HepG2 (cell line): ENCODE data around the gene STXBP2. TPM values are rescaled to one million over a fixed set of nuclear protein-coding genes. Genes with fewer than 3 reads are reported as not detected.
A peak's percentile ranks its signal among the peaks of the same experiment; 100 is the strongest.

ENCODE experiments used
- ATAC-seq: fragments of 200-7000 bp; cut with Tn5 transposase; 3 replicates; pipeline ENCODE4 v1.9.1; 2020; ENCODE audit warnings: mild to moderate bottlenecking, moderate library complexity
- BruUV-seq: library from RNA; stranded (reverse); fragments of 400-500 nt; replicated peaks from 2 replicates; lab custom pipeline; 2021; lab: Mats Ljungman, UMichigan
- CTCF ChIA-PET: fragments of 300-600 bp; formaldehyde crosslinking; extraction: SDS; loops from one replicate; lab custom pipeline; 2021; ENCODE audit warnings: low total read pairs, inconsistent platforms, low intra/inter-chr PET ratio; lab: Yijun Ruan, JAX
- POLR2A ChIA-PET: fragments of 350-600 bp; sonication (Branson Sonifier 250); formaldehyde crosslinking; loops from one replicate; lab custom pipeline; 2020; ENCODE audit warnings: antibody characterized with exemption, inconsistent platforms; lab: Yijun Ruan, JAX
- DNase-seq: peaks from one replicate; pipeline ENCODE4 v3.0.0-alpha.2; 2015; ENCODE audit warnings: low spot score
- FAIRE-seq: peaks from 3 replicates; lab custom pipeline; 2011; peaks lifted over from hg19 to GRCh38; lab: Jason Lieb, UNC
- H2AFZ ChIP-seq: one replicate; pipeline ENCODE4 v1.6.1; 2011; ENCODE audit warnings: low read length, inconsistent platforms
- H3K27ac ChIP-seq: fragments of 300-600 bp; 3 replicates; pipeline ENCODE4 v1.8.0; 2011; ENCODE audit warnings: mixed run types, mild to moderate bottlenecking, mixed read lengths, low read length, inconsistent platforms; ENCODE audit not compliant: insufficient read depth; ENCODE audit errors: extremely low read length
- H3K27me3 ChIP-seq, 2 experiments: fragments of 200-600 bp in 1 of 2; 2 replicates in 1 of 2; 3 replicates in 1 of 2; pipeline versions ENCODE4 v1.6.0 to v1.8.0; 2011; ENCODE audit warnings: low read length in 2 of 2, mild to moderate bottlenecking in 2 of 2, moderate library complexity in 2 of 2, inconsistent platforms in 1 of 2; ENCODE audit not compliant: insufficient read depth in 2 of 2, control insufficient read depth in 1 of 2
- H3K36me3 ChIP-seq, 2 experiments: fragments of 200-600 bp in 1 of 2; replicated peaks in 1 of 2; 2 replicates in 1 of 2; 3 replicates in 1 of 2; pipeline versions ENCODE4 v1.5.1 to v1.8.0; 2011; ENCODE audit warnings: low read length in 2 of 2, inconsistent platforms in 1 of 2; ENCODE audit not compliant: insufficient read depth in 2 of 2, control insufficient read depth in 1 of 2
- H3K4me1 ChIP-seq: 2 replicates; pipeline ENCODE4 v1.5.1; 2012; ENCODE audit warnings: low read length, inconsistent platforms; ENCODE audit not compliant: insufficient read depth
- H3K4me2 ChIP-seq: 2 replicates; pipeline ENCODE4 v1.6.0; 2011; ENCODE audit warnings: low read depth, low read length, inconsistent platforms
- H3K4me3 ChIP-seq, 3 experiments: fragments of 200-600 bp in 1 of 3; sonication (generic), shearing (Covaris generic) in 1 of 3; replicated peaks in 1 of 3; 2 replicates each; pipeline ENCODE4 v1.5.1; 2011 to 2016; ENCODE audit warnings: low read length in 3 of 3, inconsistent platforms in 2 of 3, low read depth in 2 of 3, mild to moderate bottlenecking in 2 of 3, control low read depth in 1 of 3, mixed read lengths in 1 of 3; ENCODE audit not compliant: insufficient read depth in 1 of 3
- H3K79me2 ChIP-seq: one replicate; pipeline ENCODE4 v1.6.1; 2011; ENCODE audit warnings: low read length, inconsistent platforms; ENCODE audit not compliant: insufficient read depth
- H3K9ac ChIP-seq: 2 replicates; pipeline ENCODE4 v1.6.0; 2011; ENCODE audit warnings: mild to moderate bottlenecking, low read depth, low read length, inconsistent platforms; ENCODE audit not compliant: insufficient read depth
- H3K9me3 ChIP-seq: 2 replicates; pipeline ENCODE4 v1.5.1; 2012; ENCODE audit warnings: mild to moderate bottlenecking, low read length
- H4K20me1 ChIP-seq: 2 replicates; pipeline ENCODE4 v1.6.0; 2011; ENCODE audit warnings: inconsistent platforms, mild to moderate bottlenecking, low read length, moderate library complexity; ENCODE audit not compliant: insufficient read depth
- AGO2 ChIP-seq: fragments of 200-400 bp; formaldehyde crosslinking; optimal IDR thresholded peaks from 2 replicates; pipeline ENCODE3; 2017; ENCODE audit warnings: mild to moderate bottlenecking, low read depth, low read length, moderate library complexity
- ATF4 ChIP-seq, 2 experiments: fragments of 450-650 bp in 1 of 2; sonication (generic) in 1 of 2; formaldehyde crosslinking; IDR thresholded peaks; 2 replicates each; pipeline versions ENCODE4 v1.5.0 to v1.8.0; 2020 to 2022; ENCODE audit warnings: mild to moderate bottlenecking in 1 of 2, missing genetic modification reagents in 1 of 2
- FOSL2 ChIP-seq: sonication (generic); formaldehyde crosslinking; IDR thresholded peaks from 2 replicates; pipeline ENCODE4 v1.4.0; 2020; ENCODE audit warnings: missing genetic modification reagents
- LCORL ChIP-seq, 2 experiments: fragments of 450-650 bp in 1 of 2; sonication (generic) in 1 of 2; formaldehyde crosslinking in 1 of 2; IDR thresholded peaks; 2 replicates each; pipeline versions ENCODE4 v1.5.0 to v1.6.1; 2017 to 2020; ENCODE audit warnings: antibody characterized with exemption in 1 of 2, missing genetic modification reagents in 1 of 2
- NFAT5 ChIP-seq: sonication (generic); formaldehyde crosslinking; IDR thresholded peaks from 2 replicates; pipeline ENCODE4 v1.4.0; 2020; ENCODE audit warnings: missing genetic modification reagents
- RBFOX2 ChIP-seq: fragments of 200-400 bp; formaldehyde crosslinking; IDR thresholded peaks from 2 replicates; pipeline ENCODE4 v1.6.1; 2017; ENCODE audit warnings: low read depth, mild to moderate bottlenecking, low read length
- RBM22 ChIP-seq: fragments of 200-400 bp; formaldehyde crosslinking; optimal IDR thresholded peaks from 2 replicates; pipeline ENCODE3; 2017; ENCODE audit warnings: mild to moderate bottlenecking, low read length, moderate library complexity
- ZFP1 ChIP-seq: IDR thresholded peaks from 2 replicates; pipeline ENCODE4 v1.6.1; 2016
- WGBS: methylation state at CpG from one replicate; pipeline ENCODE4 v1.1.6; 2017; ENCODE audit warnings: low lambda C conversion rate; 5-methylcytosine and 5-hydroxymethylcytosine counted together
- in situ Hi-C: cut with HindIII; loops from 2 replicates; pipeline ENCODE4 v1.10.0; 2017; ENCODE audit warnings: low pct_unique_long_range_greater_than_20kb; ENCODE audit not compliant: extremely low pct_ligation_motif_present
- intact Hi-C: fragments of 100-400 bp; cut with micrococcal nuclease; formaldehyde crosslinking; loops from one replicate; pipeline ENCODE4 v1.10.0; 2022; ENCODE audit not compliant: unreplicated experiment
- polyA plus RNA-seq, 8 experiments: library from polyadenylated mRNA; depleted of rRNA in 3 of 8; stranded (reverse) in 7 of 8; unstranded in 1 of 8; fragments of >200 nt; fragmentation: Illumina TruSeq in 4 of 8; extraction: Trizol in 4 of 8; gene quantifications; 2 replicates each; pipeline versions ENCODE4 v1.2.1 to v1.2.3, GENCODE V29; 2011 to 2016; ENCODE audit warnings: low read depth in 4 of 8, missing spikeins in 1 of 8, mixed read lengths in 1 of 8; ENCODE audit not compliant: insufficient read depth in 1 of 8
- total RNA-seq, 5 experiments: library from RNA; depleted of rRNA; stranded (reverse); fragments of >200 nt; fragmentation: Illumina TruSeq; extraction: Trizol; gene quantifications; 2 replicates each; pipeline ENCODE4 v1.2.3, GENCODE V29; 2016; ENCODE audit warnings: low read depth in 1 of 5

STXBP2 gene
- total and polyA plus RNA-seq, 2 of the 13 experiments (the other 11 are each of a cell fraction or from before 2014, with no cell fraction given): 22.8 to 40.1 TPM

GRCh38 chr19:7682175-7682855 is 45.4 kb downstream of the STXBP2 start:
- no peaks in the 10 kb centered on the region for H3K9me3 ChIP-seq
- H4K20me1 ChIP-seq: no peaks in the 10 kb centered on the region
- 0 out of 2 replicates have a peak overlapping the region, but pooled peaks have one; percentile 88 for H3K9ac ChIP-seq
- peaks cover 5% of the 10 kb centered on the region for H3K79me2 ChIP-seq
- WGBS: 99% methylated on average over 67 of the region's 74 CpGs
- in situ Hi-C loops: loop anchor here (5.0 to 10.0 kb wide), 2 partner anchors 112 to 120 kb away; no protein-coding TSS in a partner anchor
- CTCF ChIA-PET: interaction anchor here (2.8 kb wide), 1 partner anchor 114 kb away, joined by 13 read pairs; no protein-coding TSS in a partner anchor
- DNase-seq (no peak), FAIRE-seq (no peak), ATAC-seq (no peak)
- TF ChIP-seq AGO2: peak; percentile 33
- no peak for TF ChIP-seq LCORL (IDR thresholded peaks at IDR 0.05)
- TF ChIP-seq LCORL (CRISPR knock-in tag; IDR thresholded peaks at IDR 0.05): no peak
- TF ChIP-seq RBFOX2: peak; percentile 49; the same call in 1 of the 2 replicates
- no peak overlapping the region for H2AFZ ChIP-seq
- POLR2A ChIA-PET: no interaction called here
- H3K27ac ChIP-seq: no peak overlapping the region
- intact Hi-C loops: no loop called here
- H3K4me3 ChIP-seq: peak overlapping the region in 1 of 3 experiments; percentile 97; a peak in 1 of 6 replicates
- peaks cover 1 to 11% of the 10 kb centered on the region in 2 experiments; a peak in 3 of 5 replicates for H3K27me3 ChIP-seq
- peak overlapping the region; percentile 80 for H3K4me2 ChIP-seq
- BruUV-seq: TSS peak; percentile 73
- 0 out of 5 replicates have a peak, but pooled peaks cover 0 to 2% of the 10 kb centered on the region in 2 experiments for H3K36me3 ChIP-seq
- peaks cover 36% of the 10 kb centered on the region for H3K4me1 ChIP-seq

- in situ Hi-C loops: loop anchor here (10.0 kb wide), 1 partner anchor 109 kb away; no protein-coding TSS in a partner anchor
- Histone ChIP-seq H3K79me2 (peaks cover 5% of the 10 kb centered on the region), H3K4me3 (no peak overlapping the region), H3K9ac (no peak overlapping the region), H3K27me3 (peaks cover 3 to 11% of the 10 kb centered on the region in 2 experiments; a peak in 4 of 5 replicates), H2AFZ (no peak overlapping the region), H3K9me3 (no peaks in the 10 kb centered on the region), H3K4me2 (no peak overlapping the region), H3K4me1 (peaks cover 9% of the 10 kb centered on the region; the same call in 1 of the 2 replicates), H3K27ac (no peak overlapping the region), H3K36me3 (0 out of 5 replicates have a peak, but pooled peaks cover 0 to 2% of the 10 kb centered on the region in 2 experiments), H4K20me1 (no peaks in the 10 kb centered on the region)
- intact Hi-C loops: no loop called here
- CTCF ChIA-PET: no interaction called here
- POLR2A ChIA-PET: interaction anchor here (0.6 kb wide), 1 partner anchor 10 kb away, joined by 3 read pairs; no protein-coding TSS in a partner anchor
- FAIRE-seq: no peak
- ATAC-seq: no peak
- 39% methylated on average over 19 of the region's 19 CpGs for whole genome bisulfite sequencing
- BruUV-seq: no TSS peak
- DNase-seq: no peak
- TF ChIP-seq RBM22 (no peak), FOSL2 (CRISPR knock-in tag) (no peak), ZFP1 (CRISPR knock-in tag) (no peak), NFAT5 (CRISPR knock-in tag) (no peak), ATF4 (CRISPR knock-in tag; IDR thresholded peaks at IDR 0.05) (no peak)
Measured at GRCh38 chr19:7685546-7686445, 48.9 kb downstream of the STXBP2 start.
